OCI-LY1 (cell line): Measurements from ENCODE around the gene SP6.

Experiments
- EZH2 ChIP-seq: fragments of 200-600 bp; sonication (generic), shearing (Covaris generic); IDR thresholded peaks from 2 replicates; pipeline ENCODE4 v1.8.0; 2017; ENCODE audit warnings: borderline replicate concordance, mixed run types, mild to moderate bottlenecking, antibody characterized with exemption, low read length, moderate library complexity, mixed read lengths
- TF ChIP-seq, protein P1 (sequence below): fragments of 200-600 bp; sonication (generic), shearing (Covaris generic); IDR thresholded peaks from 2 replicates; pipeline ENCODE4 v1.5.1; 2017; ENCODE audit warnings: mild to moderate bottlenecking, antibody characterized with exemption, low read length, moderate library complexity, mixed read lengths

DNA sequence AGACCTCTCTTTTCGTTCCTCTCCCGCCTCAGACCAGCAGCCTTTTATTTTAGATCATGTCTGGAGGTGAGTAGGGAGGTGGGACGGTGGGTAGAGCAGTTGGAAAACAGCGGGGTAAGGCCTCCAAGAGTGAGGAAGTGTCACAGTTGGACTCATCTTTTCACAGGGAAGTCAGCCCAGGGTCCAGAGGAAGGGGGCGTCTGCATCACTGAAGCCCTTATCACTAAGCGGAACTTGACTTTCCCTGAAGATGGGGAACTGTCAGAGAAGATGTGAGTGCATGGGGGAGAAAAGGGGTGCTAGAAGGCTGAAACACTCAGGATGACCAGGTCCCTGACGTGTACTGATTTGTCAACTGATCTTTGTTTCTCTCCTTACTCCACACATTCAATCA lies 19.0 kb downstream of the SP6 start:
- TF ChIP-seq, protein P1, sequence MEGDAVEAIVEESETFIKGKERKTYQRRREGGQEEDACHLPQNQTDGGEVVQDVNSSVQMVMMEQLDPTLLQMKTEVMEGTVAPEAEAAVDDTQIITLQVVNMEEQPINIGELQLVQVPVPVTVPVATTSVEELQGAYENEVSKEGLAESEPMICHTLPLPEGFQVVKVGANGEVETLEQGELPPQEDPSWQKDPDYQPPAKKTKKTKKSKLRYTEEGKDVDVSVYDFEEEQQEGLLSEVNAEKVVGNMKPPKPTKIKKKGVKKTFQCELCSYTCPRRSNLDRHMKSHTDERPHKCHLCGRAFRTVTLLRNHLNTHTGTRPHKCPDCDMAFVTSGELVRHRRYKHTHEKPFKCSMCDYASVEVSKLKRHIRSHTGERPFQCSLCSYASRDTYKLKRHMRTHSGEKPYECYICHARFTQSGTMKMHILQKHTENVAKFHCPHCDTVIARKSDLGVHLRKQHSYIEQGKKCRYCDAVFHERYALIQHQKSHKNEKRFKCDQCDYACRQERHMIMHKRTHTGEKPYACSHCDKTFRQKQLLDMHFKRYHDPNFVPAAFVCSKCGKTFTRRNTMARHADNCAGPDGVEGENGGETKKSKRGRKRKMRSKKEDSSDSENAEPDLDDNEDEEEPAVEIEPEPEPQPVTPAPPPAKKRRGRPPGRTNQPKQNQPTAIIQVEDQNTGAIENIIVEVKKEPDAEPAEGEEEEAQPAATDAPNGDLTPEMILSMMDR = no peak
- no peak for TF ChIP-seq EZH2
